ENCODE measurements around the gene ENDOD1. TPM values are rescaled to one million over a fixed set of nuclear protein-coding genes. Genes with fewer than 3 reads are reported as not detected.

ENDOD1 gene
- total RNA-seq, 4 donors from 2014 or later: 22.8 to 33.7 (median 26.3) TPM

DNA sequence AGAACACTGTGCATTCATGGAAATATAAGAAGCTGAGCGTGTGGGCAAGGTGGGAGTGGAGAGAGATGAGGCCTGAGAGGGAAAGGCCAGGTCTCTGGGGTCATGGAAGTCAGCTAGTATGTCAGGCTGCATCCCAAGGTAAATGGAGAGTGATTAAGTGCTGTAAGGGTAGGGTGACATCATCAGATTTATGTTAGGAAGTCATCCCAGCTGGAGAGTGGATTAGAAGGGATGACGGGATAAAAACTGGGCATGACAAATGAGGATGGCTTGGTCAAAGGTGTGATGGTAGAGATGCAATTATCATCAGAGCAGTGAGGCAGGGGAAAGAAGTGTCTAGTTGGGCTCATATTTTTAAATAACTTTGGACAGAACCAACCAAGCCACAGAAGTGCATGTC, 3.5 kb upstream of the ENDOD1 start:
- TF ChIP-seq, protein P1, sequence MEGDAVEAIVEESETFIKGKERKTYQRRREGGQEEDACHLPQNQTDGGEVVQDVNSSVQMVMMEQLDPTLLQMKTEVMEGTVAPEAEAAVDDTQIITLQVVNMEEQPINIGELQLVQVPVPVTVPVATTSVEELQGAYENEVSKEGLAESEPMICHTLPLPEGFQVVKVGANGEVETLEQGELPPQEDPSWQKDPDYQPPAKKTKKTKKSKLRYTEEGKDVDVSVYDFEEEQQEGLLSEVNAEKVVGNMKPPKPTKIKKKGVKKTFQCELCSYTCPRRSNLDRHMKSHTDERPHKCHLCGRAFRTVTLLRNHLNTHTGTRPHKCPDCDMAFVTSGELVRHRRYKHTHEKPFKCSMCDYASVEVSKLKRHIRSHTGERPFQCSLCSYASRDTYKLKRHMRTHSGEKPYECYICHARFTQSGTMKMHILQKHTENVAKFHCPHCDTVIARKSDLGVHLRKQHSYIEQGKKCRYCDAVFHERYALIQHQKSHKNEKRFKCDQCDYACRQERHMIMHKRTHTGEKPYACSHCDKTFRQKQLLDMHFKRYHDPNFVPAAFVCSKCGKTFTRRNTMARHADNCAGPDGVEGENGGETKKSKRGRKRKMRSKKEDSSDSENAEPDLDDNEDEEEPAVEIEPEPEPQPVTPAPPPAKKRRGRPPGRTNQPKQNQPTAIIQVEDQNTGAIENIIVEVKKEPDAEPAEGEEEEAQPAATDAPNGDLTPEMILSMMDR (IDR thresholded peaks at IDR 0.05; ENCODE audit: low read depth): no peak

DNA sequence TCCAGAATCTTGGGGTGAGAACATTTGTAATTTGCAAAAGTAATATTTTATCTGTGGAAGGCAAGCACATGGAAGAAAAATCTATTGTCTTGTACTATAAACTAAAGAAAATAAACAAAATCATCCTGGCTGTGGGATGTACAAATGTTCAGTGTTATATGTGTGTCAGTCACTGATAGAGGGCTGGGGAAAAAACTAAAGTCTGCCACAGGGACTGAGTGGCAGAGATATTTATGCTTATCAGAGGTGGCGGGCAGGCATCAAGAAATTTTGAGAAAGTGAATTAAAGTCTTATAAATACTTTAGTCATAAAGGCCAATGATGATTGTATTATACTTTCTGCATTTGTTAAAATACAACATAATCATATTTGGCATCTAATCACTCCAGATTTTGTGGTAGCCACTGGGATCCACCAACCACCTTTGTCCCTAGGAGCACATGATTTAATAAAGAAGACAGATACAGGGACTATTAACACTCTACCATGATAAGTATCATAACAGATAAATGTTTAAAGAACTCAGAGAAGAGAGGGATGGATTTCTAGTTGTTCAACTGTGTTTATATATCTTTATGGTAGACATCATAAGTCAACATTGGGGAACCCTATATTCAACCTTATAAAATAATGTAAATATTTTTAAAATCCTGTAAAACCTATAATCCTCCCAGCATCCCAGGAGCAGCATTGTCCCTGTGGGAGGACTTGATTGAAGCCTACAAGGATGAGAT, 2.6 kb upstream of the ENDOD1 start:
- TF ChIP-seq, protein P1 (IDR thresholded peaks at IDR 0.05; ENCODE audit: low read depth): no peak

DNA sequence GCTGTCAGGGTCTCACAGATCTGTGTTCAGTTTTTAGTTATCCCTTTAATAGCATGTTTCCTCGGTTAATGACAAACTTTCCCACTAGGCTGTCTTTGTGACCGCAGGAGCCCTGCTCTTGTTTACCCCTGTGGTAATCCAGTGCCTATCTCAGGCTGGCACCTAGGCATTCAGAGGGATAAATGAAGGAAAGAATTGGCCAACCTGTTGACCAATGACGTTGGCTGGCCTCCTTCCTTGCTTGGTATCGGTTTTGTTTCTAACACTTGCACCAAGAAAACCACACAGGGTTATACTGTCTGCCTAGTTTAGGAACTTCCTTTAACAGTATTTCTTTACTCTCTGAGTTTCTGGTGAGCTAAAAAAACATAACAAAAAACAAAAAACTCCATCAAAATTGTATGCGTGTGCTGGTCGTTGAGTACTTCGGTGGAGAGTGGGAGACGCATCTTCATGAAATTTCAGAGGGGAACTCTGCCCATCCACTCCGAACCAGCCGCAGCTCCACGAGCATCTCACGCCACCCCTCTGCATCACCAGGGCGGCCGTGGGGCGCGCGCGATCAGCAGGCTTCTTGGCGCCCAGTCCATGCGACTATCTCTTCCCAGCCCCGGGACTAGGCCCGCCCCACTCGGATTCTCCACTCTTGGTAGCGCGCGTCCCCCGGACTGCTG, 563 bp upstream of the ENDOD1 start:
- TF ChIP-seq, protein P1 (IDR thresholded peaks at IDR 0.05; ENCODE audit: low read depth): no peak

DNA sequence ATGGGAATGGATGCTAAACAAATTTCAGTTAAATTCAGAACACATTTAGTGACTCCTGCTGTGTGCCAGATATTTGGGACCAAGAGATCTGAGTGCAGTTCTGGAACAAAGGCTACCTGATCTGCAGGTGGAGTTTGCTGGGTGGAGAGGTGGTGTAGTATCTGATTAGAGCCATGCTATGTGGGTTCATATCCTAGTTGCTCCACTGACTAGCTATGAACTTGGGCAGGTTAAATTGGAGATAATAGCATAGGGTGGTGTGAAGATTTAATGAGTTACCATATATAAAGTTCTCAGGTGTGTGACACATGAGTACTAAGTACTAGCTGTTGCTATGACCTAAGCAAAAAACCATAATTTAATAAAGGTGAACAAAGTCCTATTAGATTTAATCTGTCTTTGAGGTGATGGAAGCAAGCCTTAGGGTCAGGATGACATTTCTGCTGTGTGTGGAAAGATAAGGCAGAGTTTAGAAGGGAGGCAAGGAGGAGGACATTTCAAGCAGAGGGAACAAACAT, 2.1 kb downstream of the ENDOD1 start:
- TF ChIP-seq, protein P1 (IDR thresholded peaks at IDR 0.05; ENCODE audit: low read depth): no peak

DNA sequence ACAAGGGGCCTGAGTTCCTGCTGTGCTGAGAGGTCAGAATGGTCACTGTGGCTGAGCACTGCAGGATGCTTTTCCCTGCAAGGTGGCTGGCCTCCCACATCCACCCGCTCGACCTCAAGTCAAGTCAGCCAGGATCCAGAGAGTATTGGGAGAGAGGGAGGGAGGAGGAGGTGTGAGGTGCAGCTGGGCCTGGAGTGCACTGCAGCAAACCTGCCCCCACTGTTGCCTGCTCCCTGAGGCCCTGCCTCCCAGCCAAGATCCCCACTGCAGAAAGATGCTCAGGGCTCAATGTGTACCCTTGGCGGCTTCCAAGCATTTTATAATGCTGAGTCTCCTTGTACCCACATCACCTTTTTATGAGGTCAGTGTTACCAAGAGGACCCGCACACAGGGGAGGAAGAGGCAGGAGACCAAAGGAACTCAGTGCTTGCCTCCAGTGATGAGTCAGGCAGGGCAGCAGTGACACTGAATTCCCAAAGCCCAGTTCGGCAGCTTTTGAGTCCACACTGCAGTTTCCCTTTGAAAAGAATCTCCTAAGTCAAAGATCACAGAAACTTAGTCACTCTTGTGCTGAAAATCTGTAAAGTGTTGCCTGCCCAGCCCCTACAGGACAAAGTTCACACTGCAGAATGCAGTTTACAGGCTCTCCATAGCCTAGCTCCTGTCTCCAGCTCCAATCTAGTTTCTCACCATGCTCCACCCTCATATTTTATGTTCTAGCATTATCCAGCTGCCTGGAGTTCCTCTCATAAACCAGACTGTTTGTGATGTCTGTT, 3.1 kb downstream of the ENDOD1 start:
- TF ChIP-seq, protein P1 (IDR thresholded peaks at IDR 0.05; ENCODE audit: low read depth): no peak

DNA sequence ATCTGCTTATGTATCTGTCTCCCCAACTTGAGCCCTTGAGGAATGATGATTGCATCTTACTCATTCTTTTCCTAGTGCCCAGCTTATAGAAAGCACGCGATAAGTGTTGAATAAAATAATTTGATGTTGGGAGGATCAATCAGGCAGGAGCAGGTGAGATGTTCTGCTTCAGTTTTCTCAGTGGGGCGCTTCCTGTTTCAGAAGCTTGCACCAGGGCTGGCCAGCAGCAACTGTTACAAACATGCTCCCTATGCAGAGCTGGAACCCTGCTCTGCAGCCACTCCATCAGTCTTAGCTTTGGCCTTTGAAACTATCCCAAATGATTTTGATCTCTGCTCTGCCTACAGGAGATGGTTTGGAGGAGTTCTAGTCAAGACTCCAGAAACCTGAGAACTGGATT, 3.9 kb downstream of the ENDOD1 start:
- TF ChIP-seq, protein P1 (IDR thresholded peaks at IDR 0.05; ENCODE audit: low read depth): no peak

Data from subcutaneous adipose tissue (tissue), 4 donors.